Calu3 (cell line): Measurements from ENCODE around the gene CUL3. TPM values are rescaled to one million over a fixed set of nuclear protein-coding genes. Genes with fewer than 3 reads are reported as not detected.

Experiments used
- BruUV-seq: library from RNA; stranded (reverse); fragments of 400-500 nt; replicated peaks from 2 replicates; lab custom pipeline; 2021; lab: Mats Ljungman, UMichigan
- CTCF ChIA-PET: fragments of 300-600 bp; sonication (Branson Sonifier 250); formaldehyde crosslinking; loops from one replicate; lab custom pipeline; 2022; ENCODE audit warnings: antibody characterized with exemption; lab: Charles Lee
- DNase-seq: peaks from one replicate; pipeline ENCODE4 v3.0.0; 2022
- H3K27ac Mint-ChIP-seq: one replicate; pipeline ENCODE4 v1.8.0; 2022; ENCODE audit warnings: mixed read lengths; ENCODE audit not compliant: unreplicated experiment
- H3K27me3 Mint-ChIP-seq: one replicate; pipeline ENCODE4 v1.8.0; 2022; ENCODE audit warnings: mixed read lengths; ENCODE audit not compliant: unreplicated experiment
- H3K36me3 Mint-ChIP-seq: one replicate; pipeline ENCODE4 v1.8.0; 2022; ENCODE audit warnings: mild to moderate bottlenecking, moderate library complexity, mixed read lengths; ENCODE audit not compliant: insufficient read depth, unreplicated experiment
- H3K4me1 Mint-ChIP-seq: one replicate; pipeline ENCODE4 v1.8.0; 2022; ENCODE audit warnings: mild to moderate bottlenecking, low read depth, mixed read lengths; ENCODE audit not compliant: unreplicated experiment
- H3K4me3 Mint-ChIP-seq: one replicate; pipeline ENCODE4 v1.8.0; 2022; ENCODE audit warnings: mild to moderate bottlenecking, low read depth, moderate library complexity, mixed read lengths; ENCODE audit not compliant: unreplicated experiment
- H3K9me3 Mint-ChIP-seq: one replicate; pipeline ENCODE4 v1.8.0; 2022; ENCODE audit warnings: low read depth, mixed read lengths; ENCODE audit not compliant: unreplicated experiment
- CTCF ChIP-seq: fragments of 200-600 bp; IDR thresholded peaks from one replicate; pipeline ENCODE4 v1.8.0; 2022; ENCODE audit warnings: antibody characterized with exemption; ENCODE audit not compliant: unreplicated experiment
- intact Hi-C: fragments of 100-400 bp; cut with micrococcal nuclease; formaldehyde crosslinking; loops from one replicate; pipeline ENCODE4 v1.10.0; 2022; ENCODE audit not compliant: unreplicated experiment
- total RNA-seq: library from RNA; stranded (reverse); gene quantifications from 2 replicates; pipeline ENCODE4 v1.2.3, GENCODE V29; 2022

Gene CUL3
- total RNA-seq, 1 experiment from 2014 or later, result 89.3 TPM

- DNase-seq, result no peak
- H3K9me3 Mint-ChIP-seq, result no peaks in the 10 kb centered on the region
- peak overlapping the region; percentile 4 for H3K27ac Mint-ChIP-seq
- peaks cover 52% of the 10 kb centered on the region for H3K4me1 Mint-ChIP-seq
- no peaks in the 10 kb centered on the region for H3K27me3 Mint-ChIP-seq
- CTCF ChIA-PET, result interaction anchor here (0.5 to 0.6 kb wide), 3 partner anchors 13 to 387 kb away, joined by 3 to 6 read pairs (median 6); no protein-coding TSS in a partner anchor
- H3K36me3 Mint-ChIP-seq, result no peaks in the 10 kb centered on the region
- no peak for TF ChIP-seq CTCF
- intact Hi-C loops, result loop anchor here (5.0 kb wide), 1 partner anchor 84 kb away; no protein-coding TSS in a partner anchor
- BruUV-seq, result no TSS peak
- H3K4me3 Mint-ChIP-seq, result no peak overlapping the region
Measured at GRCh38 chr2:224576088-224576715, 9.0 kb downstream of the CUL3 start.

GRCh38 chr2:224574423-224575084 is 10.6 kb downstream of the CUL3 start:
- Mint-ChIP-seq H3K9me3 (no peaks in the 10 kb centered on the region), H3K4me3 (peak overlapping the region; percentile 1), H3K27ac (no peak overlapping the region)

GRCh38 chr2:224573724-224574123 is 11.4 kb downstream of the CUL3 start:
- no peaks in the 10 kb centered on the region for H3K27me3 Mint-ChIP-seq
- BruUV-seq, result no TSS peak
- TF ChIP-seq CTCF, result no peak
- no peak overlapping the region for H3K4me3 Mint-ChIP-seq
- CTCF ChIA-PET, result no interaction called here
- DNase-seq, result no peak
- no peaks in the 10 kb centered on the region for H3K9me3 Mint-ChIP-seq
- H3K4me1 Mint-ChIP-seq, result peaks cover 45% of the 10 kb centered on the region
- intact Hi-C loops, result no loop called here
- no peak overlapping the region for H3K27ac Mint-ChIP-seq
- H3K36me3 Mint-ChIP-seq, result peaks cover 5% of the 10 kb centered on the region

More at GRCh38 chr2:224574423-224575084, 10.6 kb downstream of the CUL3 start:
- peaks cover 5% of the 10 kb centered on the region for H3K36me3 Mint-ChIP-seq
- no peak for DNase-seq
- TF ChIP-seq CTCF, result no peak
- H3K4me1 Mint-ChIP-seq, result peaks cover 51% of the 10 kb centered on the region
- no TSS peak for BruUV-seq
- intact Hi-C loops, result loop anchor here (5.0 kb wide), 1 partner anchor 82 kb away; no protein-coding TSS in a partner anchor
- no peaks in the 10 kb centered on the region for H3K27me3 Mint-ChIP-seq
- CTCF ChIA-PET, result no interaction called here

- Mint-ChIP-seq H3K36me3 (peaks cover 11% of the 10 kb centered on the region), H3K4me1 (peaks cover 54% of the 10 kb centered on the region), H3K9me3 (peaks cover 5% of the 10 kb centered on the region), H3K4me3 (no peak overlapping the region), H3K27me3 (no peaks in the 10 kb centered on the region), H3K27ac (no peak overlapping the region)
- intact Hi-C loops, result no loop called here
- no peak for DNase-seq
- CTCF ChIA-PET, result interaction anchor here (1.2 kb wide), 1 partner anchor 14 kb away, joined by 4 read pairs; the partner anchor contains the start of gene CUL3
- BruUV-seq, result no TSS peak
- TF ChIP-seq CTCF, result no peak
Measured at GRCh38 chr2:224572338-224572737, 12.8 kb downstream of the CUL3 start.
